ENCODE measurements around the gene TM4SF1.

DNA sequence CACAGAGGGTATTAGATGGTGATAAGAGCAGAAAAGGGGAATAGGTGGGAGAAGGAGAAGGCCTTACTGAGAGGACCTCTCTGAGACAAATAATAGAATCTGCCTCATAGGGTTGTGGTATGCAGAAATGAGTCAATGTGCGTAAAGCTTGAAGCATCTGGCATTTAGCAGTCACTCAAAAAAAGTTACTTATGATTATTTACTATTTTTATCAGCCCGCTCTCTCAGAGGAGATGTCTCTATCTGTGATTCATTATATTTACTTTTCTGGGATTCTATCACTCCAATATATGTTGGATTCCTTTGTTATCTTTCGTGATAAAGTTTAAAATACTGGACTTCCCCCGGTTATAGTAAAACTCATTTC, 4.6 kb upstream of the TM4SF1 start:
- no peak for TF ChIP-seq POLR2A (IDR thresholded peaks at IDR 0.05; ENCODE audit: low read length)
- no peak for TF ChIP-seq GATA1 (IDR thresholded peaks at IDR 0.05; ENCODE audit: low read depth, low read length)

All from erythroblast (primary cell).